SK-MEL-5 (cell line): Measurements from ENCODE around the gene C1QTNF1. TPM values are rescaled to one million over a fixed set of nuclear protein-coding genes. Genes with fewer than 3 reads are reported as not detected.

Source experiments
- DNase-seq: peaks from one replicate; pipeline ENCODE4 v3.0.0-alpha.2; 2016; ENCODE audit warnings: low read depth, low spot score
- in situ Hi-C: cut with HindIII; loops from 2 replicates; pipeline ENCODE4 v1.10.0; 2016; ENCODE audit warnings: low sequenced_read_pairs, high pct_unique_total_duplicates, low pct_unique_long_range_greater_than_20kb
- total RNA-seq: library from RNA; depleted of rRNA; stranded (reverse); fragments of >200 nt; shearing (Covaris generic); gene quantifications from 2 replicates; pipeline ENCODE4 v1.2.3, GENCODE V29; 2014

The C1QTNF1 gene
- total RNA-seq, 1 experiment from 2014 or later = 15.7 TPM

DNA sequence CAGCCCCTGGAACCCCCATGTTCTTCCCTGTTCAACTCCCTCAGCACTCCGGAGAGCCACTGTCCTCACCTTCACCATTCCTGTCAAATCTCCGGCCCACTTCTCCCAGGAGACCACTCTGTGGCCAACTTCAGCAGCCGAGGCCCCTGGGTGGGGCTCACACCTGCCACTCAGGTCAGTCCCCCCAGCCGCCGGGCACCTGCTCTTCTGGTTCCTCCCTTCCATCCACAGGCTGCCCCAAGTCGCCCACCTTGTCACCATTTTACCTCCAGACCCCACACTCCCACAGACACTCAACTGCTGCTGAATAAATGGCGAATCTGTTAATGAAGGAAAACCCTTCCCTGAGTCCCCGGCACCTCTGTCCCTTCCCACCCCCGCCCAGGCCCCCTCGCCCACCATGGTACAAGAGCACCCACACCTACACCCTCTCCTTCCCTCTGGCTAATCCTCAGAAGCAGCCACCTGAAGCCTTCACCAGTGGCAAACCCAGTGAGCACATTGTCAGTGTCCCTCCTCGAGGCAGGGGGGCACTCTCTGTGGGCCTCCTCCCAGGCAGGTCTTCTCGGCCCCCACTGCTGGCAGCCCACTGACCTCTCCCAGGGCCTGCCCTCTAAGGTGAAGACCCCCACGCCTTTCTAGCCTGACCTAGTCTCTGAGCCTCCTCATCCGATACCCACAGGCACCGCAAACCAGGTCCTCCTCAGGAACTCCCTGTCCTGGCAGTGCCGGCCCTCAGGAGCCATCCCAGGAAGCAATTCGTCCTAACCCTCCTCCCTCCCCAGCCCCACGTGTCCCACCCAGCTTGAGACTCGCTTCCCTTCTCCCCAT is 22.6 kb upstream of the C1QTNF1 start:
- in situ Hi-C loops = no loop called here
- DNase-seq = no peak

DNA sequence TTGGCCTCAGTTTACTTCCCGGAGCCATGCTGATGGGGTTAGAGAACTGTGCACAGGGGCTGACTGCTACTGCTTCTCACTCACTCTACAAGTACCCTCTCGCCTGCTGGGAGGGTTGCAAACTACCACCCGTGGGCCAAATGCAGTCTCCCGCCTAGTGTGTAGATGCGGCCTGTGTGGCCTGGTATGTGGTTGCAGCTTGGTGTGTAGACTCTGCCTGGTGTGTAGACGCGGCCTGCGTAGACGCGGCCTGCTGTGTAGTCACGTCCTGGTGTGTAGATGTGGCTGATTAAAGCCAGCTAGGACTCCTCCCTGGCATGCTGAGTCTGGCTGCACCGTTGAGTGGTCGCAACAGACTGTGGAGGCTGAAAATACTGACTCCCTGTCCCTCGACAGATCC is 21.7 kb upstream of the C1QTNF1 start:
- in situ Hi-C loops = no loop called here
- no peak for DNase-seq

DNA sequence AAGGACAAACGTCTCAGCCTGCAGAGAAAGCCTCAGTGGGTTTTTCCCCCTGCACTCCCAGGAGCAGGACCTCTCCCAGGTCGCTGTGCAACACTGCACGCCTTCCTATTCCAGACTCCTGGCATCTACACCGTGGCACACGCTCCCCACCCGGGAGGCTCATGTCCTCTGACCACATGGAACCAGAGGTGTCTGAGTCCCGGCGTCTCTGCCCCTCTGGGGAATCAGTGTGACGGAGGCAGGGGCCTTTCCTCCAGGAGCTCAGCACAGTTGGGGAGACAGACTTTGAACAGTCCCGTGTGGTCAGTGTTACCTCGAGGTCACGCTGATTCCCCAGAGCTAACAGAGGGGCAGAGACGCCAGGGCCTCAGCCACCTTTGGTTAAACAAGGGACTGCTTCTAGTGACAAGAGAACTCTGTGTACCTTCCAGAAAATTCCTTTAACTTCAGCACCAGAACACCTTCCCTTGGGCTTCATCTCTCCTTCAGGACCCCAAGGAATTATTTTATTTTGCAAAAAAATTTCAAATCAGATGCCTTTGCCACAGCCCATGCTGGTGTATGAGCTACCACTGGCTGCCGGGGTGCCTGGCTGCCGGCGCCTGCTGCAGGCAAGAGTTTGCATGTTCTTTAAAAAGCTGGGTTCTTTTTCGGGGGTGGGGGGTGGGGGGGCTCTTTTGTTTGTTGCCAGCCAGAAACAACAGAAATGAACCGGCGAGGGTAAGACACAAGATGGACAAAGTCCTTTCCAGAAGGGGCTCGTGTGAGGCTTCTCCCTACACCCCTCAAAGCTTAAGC is 21.0 kb upstream of the C1QTNF1 start:
- in situ Hi-C loops = no loop called here
- DNase-seq = no peak

DNA sequence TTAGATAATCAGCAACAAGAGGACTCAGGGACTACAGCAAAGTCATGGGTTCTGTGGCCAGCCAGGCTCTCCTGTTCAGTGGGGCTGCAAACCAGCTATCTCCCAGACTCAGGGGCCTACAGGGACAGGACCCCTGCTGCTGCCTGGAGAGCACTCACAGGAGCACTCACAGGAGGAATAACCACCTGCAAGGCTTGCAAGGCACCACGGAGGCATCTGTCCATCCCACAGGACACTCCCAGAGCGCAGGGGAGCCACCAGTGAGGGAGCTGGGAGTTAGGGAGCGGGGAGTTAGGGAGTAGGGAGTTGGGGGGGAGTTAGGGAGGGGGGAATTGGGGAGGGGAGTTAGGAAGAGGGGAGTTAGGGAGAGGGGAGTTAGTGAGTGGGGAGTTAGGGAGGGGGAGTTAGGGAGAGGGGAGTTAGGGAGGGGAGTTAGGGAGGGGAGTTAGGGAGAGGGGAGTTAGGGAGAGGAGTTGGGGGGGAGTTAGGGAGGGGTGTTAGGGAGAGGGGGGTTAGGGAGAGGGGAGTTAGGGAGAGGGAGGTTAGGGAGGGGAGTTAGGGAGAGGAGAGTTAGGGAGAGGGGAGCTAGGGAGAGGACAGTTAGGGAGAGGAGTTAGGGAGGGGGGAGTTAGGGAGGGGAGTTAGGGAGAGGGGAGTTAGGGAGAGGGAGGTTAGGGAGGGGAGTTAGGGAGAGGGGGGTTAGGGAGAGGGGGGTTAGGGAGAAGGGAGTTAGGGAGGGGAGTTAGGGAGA is 20.1 kb upstream of the C1QTNF1 start:
- DNase-seq = no peak

DNA sequence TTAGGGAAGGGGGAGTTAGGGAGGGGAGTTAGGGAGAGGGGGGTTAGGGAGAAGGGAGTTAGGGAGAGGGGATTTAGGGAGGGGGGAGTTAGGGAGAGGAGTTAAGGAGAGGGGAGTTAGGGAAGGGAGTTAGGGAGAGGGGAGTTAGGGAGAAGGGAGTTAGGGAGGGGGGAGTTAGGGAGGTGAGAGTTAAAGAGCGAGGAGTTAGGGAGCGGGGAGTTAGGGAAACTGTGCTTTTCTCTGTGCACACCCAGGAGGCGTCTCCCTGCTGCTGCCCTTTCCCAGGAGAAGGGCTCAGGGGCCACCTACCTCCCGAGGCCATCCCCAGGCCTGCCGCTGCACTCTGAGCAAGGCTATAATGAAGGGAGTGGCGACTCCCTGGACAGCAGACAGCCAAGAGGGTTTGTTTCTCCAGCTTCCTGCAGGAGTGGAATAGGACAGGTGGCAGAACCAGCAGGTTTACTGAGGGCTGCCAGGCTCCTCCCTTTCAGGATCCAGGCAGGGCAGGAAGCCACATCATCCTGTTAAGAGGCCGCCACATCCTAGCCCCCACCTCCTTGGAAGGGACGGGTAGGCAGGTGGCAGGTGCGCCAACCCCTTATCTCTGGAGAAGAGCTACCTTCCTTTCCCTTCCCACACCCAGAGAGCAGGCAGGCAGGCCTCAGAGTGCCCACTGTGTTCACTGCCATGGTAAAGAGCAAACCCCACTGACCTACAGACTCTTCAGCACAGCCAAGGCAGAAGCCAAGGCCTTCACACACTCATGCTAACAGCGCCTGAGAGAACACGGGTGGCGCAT is 18.7 kb upstream of the C1QTNF1 start:
- DNase-seq = no peak
- in situ Hi-C loops = no loop called here

More for the DNA sequence above, 20.1 kb upstream of the C1QTNF1 start:
- in situ Hi-C loops = no loop called here

DNA sequence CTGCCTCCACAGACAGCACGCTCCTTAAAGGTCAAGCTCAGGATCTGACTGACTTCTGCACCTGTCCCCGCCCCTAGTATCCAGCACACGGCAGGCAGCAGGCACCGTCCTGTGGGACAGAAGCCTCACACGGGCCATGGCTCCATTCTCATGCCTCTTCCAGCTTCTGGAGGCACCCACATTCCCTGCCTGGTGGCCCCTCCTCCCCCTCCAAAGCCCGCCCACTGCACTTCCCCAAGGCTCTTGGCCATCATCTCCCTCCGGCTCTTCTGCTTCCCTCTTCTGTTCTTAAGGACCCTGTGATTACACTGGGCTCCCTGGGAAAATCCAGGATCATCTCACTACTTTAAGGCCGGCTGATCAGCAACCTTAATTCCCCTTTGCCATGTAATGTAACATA is 17.9 kb upstream of the C1QTNF1 start:
- DNase-seq = no peak
- in situ Hi-C loops = no loop called here

DNA sequence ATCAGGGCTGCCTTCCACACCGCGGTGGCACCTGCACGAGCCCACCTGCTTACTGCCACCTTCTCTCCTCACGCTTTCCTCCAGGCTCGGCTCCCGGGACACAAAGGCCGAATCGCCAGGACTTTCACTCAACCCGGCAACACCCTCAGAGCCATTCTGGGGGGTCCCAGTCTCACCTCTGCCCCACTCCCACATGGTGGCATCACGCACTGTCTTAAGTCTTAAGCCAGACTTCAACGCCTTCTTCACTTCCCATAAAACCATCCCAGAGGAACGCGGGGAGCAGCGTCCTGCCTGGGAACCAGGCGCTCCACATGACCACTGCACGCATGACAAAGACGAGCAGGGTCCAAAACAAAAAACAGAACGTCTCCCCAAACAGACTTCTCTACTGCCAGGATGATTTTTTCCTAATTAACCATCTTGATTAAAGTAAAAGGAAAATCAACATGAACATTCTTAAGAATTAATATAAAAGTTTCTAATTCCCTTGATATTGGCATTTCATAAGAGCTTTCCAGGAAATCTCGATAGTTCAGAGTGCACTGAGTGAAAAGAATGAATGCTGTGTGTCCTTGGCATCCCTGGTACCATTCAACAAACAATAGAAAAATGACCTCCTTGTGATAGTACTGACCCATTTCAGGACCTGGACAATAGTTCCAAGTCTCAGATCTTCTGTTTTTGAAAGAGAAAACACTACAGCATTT is 17.0 kb upstream of the C1QTNF1 start:
- DNase-seq = no peak
- in situ Hi-C loops = no loop called here

DNA sequence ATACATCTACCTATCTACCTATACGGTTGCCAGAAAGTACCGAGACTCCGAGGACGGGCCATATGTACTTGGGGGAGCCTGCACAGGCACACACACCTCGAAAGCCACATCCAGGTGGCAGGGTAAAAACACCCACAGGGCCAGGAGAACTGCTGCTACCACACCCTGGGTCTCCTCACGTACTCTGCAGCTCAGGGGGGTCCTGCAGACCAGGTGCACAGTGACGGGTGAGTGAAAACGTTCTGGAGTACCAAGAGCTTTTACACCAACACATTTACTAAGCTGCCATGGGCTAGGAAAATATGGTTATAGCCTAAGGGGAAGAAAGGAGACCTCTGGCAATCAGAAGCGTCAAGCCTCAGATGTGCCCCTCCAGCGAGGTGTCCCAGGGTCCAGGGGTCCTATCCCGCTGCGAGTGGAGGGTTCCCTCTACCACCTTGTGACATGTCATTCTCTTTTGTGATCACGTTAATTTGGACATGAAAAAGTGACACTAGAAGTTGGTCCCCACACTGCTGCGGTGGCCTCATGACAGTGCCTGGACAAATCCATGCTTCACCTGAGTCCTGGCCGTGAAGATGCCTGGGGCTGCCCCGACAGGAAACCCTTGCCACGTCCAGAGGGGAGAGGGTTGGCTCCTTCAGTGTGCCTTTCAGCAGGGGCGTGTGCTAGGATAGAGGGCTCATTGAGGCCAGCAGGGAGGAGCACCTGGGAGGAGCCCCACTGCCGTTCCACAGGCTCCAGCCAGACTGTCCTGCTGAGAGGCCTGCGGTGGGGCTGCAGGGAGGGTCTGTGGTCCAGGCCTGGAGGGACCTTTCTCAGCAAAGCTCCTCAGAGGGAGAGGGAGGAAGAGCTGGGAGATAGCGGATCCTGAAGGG is 16.2 kb upstream of the C1QTNF1 start:
- in situ Hi-C loops = no loop called here

DNA sequence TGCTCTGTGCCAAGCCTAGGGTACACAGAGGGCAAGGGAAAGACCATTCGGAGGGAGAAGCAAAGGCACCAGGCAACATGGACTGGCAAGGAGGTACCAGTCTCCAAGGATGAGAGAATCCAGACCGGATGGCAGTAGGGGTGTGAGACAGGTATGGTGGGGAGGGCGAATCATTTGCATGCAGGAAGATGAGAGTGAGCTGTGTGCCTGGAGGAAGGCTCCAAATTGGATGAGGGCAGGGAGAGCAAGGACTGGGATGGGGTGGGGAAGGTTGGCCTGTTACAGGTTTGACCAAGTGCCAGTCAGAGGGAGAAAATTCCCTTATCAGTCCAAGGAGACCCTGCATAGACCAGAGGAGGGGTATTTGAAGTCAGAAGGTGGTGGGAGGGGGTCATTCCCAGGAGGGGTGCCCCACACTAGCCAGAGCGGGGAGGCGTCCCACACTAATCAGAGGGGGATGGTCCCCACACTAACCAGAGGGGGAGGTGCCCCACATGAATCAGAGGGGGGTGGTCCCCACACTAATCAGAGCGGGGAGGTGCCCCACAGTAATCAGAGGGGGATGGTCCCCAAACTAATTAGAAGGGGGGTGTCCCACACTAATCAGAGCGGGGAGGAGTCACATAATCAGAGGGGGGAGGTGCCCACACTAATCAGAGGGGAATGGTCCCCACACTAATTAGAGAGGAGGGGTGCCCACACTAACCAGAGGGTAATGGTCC is 15.1 kb upstream of the C1QTNF1 start:
- in situ Hi-C loops = no loop called here
- no peak for DNase-seq

More for the DNA sequence above, 16.2 kb upstream of the C1QTNF1 start:
- no peak for DNase-seq

DNA sequence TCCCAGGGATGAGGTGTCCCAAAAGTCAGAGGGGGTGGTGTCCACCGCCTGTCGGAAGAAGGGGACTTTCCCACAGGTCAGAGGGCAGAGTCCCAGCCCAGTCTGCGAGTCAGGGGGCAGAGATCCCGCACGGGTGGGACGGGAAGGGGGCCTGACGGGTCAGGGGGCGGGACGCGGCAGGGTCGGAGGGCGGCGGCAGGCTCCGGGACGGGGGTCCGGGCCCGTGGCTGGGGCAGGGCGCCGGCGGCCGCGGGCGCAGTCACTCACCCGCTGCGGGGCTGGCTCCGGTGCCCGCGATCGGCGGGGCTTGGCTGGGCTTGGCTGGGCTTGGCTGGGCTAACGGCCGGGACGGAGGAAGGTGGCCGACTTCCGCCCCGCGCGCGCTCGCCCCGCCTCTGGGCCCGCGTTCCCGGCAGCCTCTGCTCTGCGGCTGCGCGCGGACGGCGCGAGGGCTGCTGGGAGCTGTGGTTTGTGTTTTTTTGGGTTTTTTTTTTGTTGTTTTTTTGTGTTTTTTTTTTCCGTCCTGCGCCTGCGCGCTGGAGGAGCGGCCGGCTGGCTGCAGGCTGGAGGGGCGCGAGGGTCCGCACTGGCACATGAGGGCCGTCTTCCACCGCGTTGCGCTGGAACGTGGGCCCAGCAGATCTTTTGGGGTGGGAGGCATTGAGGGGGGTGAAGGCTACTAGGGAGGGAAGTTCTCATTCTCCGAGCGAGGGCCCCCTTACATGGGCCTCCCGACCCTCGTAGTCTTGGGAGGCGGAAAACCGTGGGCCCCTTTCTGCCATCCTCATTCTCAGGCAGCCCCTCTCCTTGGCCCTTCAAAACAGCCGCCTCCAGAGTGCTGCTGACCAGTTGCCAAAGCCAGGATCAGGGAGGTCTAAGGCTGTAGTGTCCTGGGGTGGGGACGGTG is 14.3 kb upstream of the C1QTNF1 start, which contains the start of gene CANT1:
CANT1 (minus strand) TSS at position 368 of the 907 bp plus-strand sequence. CDS start 12,142 bp downstream, outside the sequence.
- peak; percentile 95 for DNase-seq
- in situ Hi-C loops = no loop called here

DNA sequence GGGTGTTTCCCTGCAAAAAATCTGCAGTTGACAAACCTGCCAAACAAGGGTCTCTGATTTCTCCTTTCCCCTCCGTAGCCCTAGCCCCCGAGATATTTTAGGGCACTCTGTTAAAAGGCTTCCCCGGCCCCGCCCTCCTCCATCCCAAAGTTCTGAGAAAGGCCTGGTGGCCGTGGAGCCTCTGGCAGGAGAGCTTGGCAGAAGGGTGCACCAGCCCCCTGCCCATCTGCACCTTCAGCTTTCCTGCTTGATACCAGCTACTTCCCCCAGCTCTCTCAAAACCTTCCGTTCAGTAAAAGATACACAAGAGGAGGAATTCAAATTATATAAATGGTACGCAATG is 13.7 kb upstream of the C1QTNF1 start:
- no peak for DNase-seq
- in situ Hi-C loops = no loop called here

DNA sequence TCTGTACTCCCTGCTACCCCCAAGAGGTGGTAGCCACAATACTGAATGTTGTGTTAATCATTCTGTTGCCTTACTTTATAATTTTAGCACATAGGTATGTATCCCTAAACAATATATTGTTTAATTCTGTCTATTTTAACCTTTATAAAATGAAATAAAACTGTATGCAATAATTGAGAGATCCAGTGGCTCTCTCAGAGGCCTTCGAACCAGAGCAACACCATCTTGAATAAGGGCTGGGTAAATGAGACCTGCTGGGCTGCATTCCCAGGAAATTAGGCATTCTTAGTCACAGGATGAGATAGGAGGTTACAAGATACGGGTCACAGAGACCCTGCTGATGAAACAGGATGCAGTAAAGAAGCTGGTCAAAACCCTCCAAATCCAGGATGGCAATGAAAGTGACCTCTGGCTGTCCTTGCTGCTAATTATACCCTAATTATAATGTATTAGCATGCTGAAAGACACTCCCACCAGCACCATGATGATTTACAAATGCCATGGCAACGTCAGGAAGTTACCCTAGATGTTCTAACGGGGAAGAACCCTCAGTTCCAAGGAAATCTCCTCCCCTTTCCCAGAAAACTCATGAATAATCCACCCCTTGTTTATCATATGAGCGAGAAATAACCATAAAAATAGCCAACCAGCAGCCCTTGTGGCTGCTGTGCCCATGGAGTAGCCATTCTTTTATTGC is 12.4 kb upstream of the C1QTNF1 start:
- DNase-seq = no peak

DNA sequence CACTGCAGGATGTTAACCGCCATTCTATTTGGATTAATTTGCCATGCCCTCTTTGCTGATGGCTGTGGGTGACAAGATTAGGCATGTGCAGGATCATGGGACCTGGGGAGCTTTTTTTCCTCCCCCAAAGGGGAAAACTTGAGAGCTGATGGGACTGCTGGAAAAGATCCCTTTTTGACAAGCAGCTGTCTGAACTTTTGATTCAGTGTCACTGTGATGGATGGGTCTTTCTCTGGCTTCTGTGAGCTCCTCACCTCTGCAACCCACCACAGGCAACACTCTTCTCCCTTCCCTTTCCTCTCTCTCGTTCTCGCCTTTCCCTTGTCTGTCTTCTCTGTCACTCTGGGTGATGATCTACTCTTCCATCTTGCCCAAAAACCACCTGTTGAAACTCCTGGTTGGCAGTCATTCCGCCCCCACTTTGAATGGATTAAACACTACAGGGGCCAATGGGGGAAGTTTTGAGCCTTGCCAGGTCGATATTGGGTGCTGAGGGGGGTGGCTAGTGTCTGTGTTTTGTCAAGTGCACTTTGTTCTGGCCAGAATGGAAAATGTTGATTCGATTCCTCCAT is 11.3 kb upstream of the C1QTNF1 start:
- in situ Hi-C loops = no loop called here
- DNase-seq = no peak

More for the DNA sequence above, 12.4 kb upstream of the C1QTNF1 start:
- in situ Hi-C loops = no loop called here
